ENCODE measurements around the gene PCDHB4.
"Not testable (repeated sequence)": the region's sequence is repeated elsewhere in the genome, so short reads cannot be mapped to it uniquely, and the experiment has no call there.

The PCDHB4 gene

DNA sequence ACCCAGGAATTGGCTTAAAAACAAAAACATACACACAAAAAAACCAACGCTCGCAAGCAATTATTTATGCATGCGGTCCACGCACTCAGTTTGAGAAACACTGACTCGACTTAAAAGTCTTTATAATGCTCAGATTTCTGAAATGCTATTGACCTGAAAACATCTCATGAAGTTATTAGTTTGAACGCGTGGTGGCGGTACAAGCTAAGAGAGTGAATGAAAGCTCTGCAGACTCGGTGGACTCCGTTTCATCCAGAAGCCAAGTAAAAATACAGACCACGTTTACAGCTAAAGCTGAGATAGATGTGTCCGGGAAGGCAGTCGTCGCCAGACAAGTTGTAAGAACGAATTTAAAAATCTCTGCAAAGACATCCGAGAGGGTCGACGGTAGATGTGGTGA lies 28.2 kb downstream of the PCDHB4 start, which contains the start of gene PCDHB6:
Gene PCDHB6, plus strand, starts transcription at position 246 of the 400 bp plus-strand sequence. CDS start 201 bp downstream, outside the sequence.
- no peak within 1 kb of the TSS for H3K4me3 ChIP-seq (ENCODE audit: low read length)
- WGBS (ENCODE audit: insufficient coverage, insufficient read length) = no CpG with 5 or more reads among the region's 18 CpGs
- no peak for DNase-seq (ENCODE audit: low read depth, low spot score)
- H3K36me3 ChIP-seq (ENCODE audit: control insufficient read depth, insufficient read depth, low read length) = no peaks in the 10 kb centered on the region
- no peaks in the 10 kb centered on the region for H3K9me3 ChIP-seq (ENCODE audit: control insufficient read depth, insufficient read depth, low read length)
- no peaks in the 10 kb centered on the region for H3K4me1 ChIP-seq (ENCODE audit: control insufficient read depth, insufficient read depth, low read length)
- H3K27ac ChIP-seq (ENCODE audit: low read length) = no peak within 1 kb of the TSS
- H3K27me3 ChIP-seq (ENCODE audit: control insufficient read depth, insufficient read depth, low read length) = no peaks in the 10 kb centered on the region

DNA sequence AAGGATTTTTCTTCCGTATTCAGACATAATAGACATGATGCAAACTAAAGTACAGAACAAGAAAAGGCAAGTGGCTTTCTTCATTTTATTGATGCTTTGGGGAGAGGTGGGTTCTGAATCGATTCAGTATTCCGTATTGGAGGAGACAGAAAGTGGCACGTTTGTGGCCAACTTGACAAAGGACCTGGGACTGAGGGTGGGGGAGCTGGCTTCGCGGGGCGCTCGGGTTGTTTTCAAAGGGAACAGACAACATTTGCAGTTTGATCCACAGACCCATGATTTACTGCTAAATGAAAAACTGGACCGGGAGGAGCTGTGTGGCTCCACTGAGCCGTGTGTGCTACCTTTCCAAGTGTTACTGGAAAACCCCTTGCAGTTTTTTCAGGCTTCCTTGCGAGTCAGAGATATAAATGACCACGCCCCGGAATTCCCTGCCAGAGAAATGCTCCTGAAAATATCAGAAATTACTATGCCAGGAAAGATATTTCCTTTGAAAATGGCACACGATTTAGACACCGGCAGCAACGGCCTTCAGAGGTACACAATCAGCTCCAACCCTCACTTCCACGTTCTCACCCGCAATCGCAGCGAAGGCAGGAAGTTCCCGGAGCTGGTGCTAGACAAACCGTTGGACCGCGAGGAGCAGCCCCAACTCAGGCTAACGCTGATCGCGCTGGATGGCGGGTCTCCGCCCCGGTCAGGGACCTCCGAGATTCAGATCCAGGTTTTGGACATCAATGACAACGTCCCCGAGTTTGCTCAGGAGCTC lies 28.8 kb downstream of the PCDHB4 start:
- Histone ChIP-seq H3K9me3 (ENCODE audit: control insufficient read depth, insufficient read depth, low read length) (no peaks in the 10 kb centered on the region), H3K36me3 (ENCODE audit: control insufficient read depth, insufficient read depth, low read length) (no peaks in the 10 kb centered on the region), H3K4me3 (ENCODE audit: low read length) (no peak overlapping the region), H3K4me1 (ENCODE audit: control insufficient read depth, insufficient read depth, low read length) (no peaks in the 10 kb centered on the region), H3K27me3 (ENCODE audit: control insufficient read depth, insufficient read depth, low read length) (no peaks in the 10 kb centered on the region), H3K27ac (ENCODE audit: low read length) (no peak overlapping the region)
- DNase-seq (ENCODE audit: low read depth, low spot score) = no peak
- WGBS (ENCODE audit: insufficient coverage, insufficient read length) = no CpG with 5 or more reads among the region's 33 CpGs

DNA sequence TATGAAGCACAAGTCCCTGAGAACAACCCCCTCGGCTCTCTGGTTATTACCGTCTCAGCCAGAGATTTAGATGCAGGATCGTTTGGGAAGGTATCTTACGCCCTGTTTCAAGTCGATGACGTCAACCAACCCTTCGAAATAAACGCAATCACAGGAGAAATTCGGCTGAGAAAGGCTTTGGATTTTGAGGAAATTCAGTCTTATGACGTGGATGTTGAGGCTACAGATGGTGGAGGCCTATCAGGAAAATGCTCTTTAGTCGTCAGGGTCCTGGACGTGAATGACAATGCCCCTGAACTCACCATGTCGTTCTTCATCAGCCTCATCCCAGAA lies 29.3 kb downstream of the PCDHB4 start:
- Histone ChIP-seq H3K27ac (ENCODE audit: low read length) (no peak overlapping the region), H3K27me3 (ENCODE audit: control insufficient read depth, insufficient read depth, low read length) (no peaks in the 10 kb centered on the region), H3K36me3 (ENCODE audit: control insufficient read depth, insufficient read depth, low read length) (no peaks in the 10 kb centered on the region), H3K4me3 (ENCODE audit: low read length) (no peak overlapping the region), H3K4me1 (ENCODE audit: control insufficient read depth, insufficient read depth, low read length) (no peaks in the 10 kb centered on the region), H3K9me3 (ENCODE audit: control insufficient read depth, insufficient read depth, low read length) (no peaks in the 10 kb centered on the region)
- DNase-seq (ENCODE audit: low read depth, low spot score) = no peak
- no CpG with 5 or more reads among the region's 13 CpGs for WGBS (ENCODE audit: insufficient coverage, insufficient read length)

DNA sequence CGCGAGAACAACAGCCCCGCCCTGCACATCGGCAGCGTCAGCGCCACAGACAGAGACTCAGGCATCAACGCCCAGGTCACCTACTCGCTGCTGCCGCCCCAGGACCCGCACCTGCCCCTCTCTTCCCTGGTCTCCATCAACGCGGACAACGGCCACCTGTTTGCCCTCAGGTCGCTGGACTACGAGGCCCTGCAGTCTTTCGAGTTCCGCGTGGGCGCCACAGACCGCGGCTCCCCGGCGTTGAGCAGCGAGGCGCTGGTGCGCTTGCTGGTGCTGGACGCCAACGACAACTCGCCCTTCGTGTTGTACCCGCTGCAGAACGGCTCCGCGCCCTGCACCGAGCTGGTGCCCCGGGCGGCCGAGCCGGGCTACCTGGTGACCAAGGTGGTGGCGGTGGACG lies 30.0 kb downstream of the PCDHB4 start:
- H3K9me3 ChIP-seq (ENCODE audit: control insufficient read depth, insufficient read depth, low read length); DNase-seq (ENCODE audit: low read depth, low spot score); H3K27ac ChIP-seq (ENCODE audit: low read length); H3K36me3 ChIP-seq (ENCODE audit: control insufficient read depth, insufficient read depth, low read length); H3K4me3 ChIP-seq (ENCODE audit: low read length); H3K27me3 ChIP-seq (ENCODE audit: control insufficient read depth, insufficient read depth, low read length); H3K4me1 ChIP-seq (ENCODE audit: control insufficient read depth, insufficient read depth, low read length): not testable (repeated sequence)
- WGBS (ENCODE audit: insufficient coverage, insufficient read length) = no CpG with 5 or more reads among the region's 41 CpGs

DNA sequence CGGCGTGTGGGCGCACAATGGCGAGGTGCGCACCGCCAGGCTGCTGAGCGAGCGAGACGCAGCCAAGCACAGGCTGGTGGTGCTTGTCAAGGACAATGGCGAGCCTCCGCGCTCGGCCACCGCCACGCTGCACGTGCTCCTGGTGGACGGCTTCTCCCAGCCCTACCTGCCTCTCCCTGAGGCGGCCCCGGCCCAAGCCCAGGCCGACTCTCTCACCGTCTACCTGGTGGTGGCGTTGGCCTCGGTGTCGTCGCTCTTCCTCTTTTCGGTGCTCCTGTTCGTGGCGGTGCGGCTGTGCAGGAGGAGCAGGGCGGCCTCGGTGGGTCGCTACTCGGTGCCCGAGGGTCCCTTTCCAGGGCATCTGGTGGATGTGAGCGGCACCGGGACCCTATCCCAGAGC lies 30.5 kb downstream of the PCDHB4 start:
- not testable (repeated sequence) for H3K27me3 ChIP-seq (ENCODE audit: control insufficient read depth, insufficient read depth, low read length); H3K4me3 ChIP-seq (ENCODE audit: low read length); H3K36me3 ChIP-seq (ENCODE audit: control insufficient read depth, insufficient read depth, low read length); H3K9me3 ChIP-seq (ENCODE audit: control insufficient read depth, insufficient read depth, low read length); DNase-seq (ENCODE audit: low read depth, low spot score); H3K27ac ChIP-seq (ENCODE audit: low read length); H3K4me1 ChIP-seq (ENCODE audit: control insufficient read depth, insufficient read depth, low read length)
- no CpG with 5 or more reads among the region's 36 CpGs for WGBS (ENCODE audit: insufficient coverage, insufficient read length)

DNA sequence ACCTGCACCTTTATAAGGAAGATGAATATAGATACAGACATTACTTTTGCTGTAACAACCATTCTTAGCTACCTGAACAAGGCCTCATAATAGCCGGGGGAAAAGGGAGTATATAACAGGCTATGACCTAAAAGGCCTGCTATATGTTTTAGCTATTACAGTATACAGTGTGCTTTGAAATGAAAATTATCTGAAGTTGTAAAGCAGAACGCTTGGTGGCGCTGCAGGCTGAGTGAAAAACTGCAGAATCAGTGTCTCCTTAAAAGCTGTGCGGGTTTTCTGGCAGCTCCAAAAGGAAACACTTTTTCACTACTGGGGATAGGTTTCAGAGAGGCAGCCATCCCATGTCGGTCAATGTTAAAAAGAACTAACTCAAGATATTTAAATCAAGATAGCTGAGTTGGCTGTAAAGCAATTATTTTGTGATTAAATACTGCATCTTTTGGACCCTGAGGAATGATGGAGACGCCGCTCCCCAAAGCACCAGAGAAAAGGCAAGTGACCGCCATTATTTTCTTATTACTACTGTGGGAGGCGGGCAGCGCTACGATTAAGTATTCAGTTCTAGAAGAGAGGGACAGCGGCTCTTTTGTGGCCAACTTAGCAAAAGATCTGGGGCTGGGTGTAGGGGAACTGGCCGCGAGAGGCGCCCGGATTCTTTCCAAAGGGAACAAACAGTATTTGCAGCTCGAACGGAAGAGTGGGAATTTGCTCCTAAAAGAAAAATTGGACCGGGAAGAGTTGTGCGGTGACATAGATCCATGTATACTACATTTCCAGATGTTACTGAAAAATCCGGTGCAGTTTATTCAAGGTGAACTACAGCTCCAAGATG lies 34.1 kb downstream of the PCDHB4 start:
- H3K4me3 ChIP-seq (ENCODE audit: low read length) = no peak overlapping the region
- no CpG with 5 or more reads among the region's 21 CpGs for WGBS (ENCODE audit: insufficient coverage, insufficient read length)
- no peaks in the 10 kb centered on the region for H3K36me3 ChIP-seq (ENCODE audit: control insufficient read depth, insufficient read depth, low read length)
- H3K27ac ChIP-seq (ENCODE audit: low read length) = no peak overlapping the region
- no peaks in the 10 kb centered on the region for H3K27me3 ChIP-seq (ENCODE audit: control insufficient read depth, insufficient read depth, low read length)
- H3K4me1 ChIP-seq (ENCODE audit: control insufficient read depth, insufficient read depth, low read length) = no peaks in the 10 kb centered on the region
- no peak for DNase-seq (ENCODE audit: low read depth, low spot score)
- no peaks in the 10 kb centered on the region for H3K9me3 ChIP-seq (ENCODE audit: control insufficient read depth, insufficient read depth, low read length)

DNA sequence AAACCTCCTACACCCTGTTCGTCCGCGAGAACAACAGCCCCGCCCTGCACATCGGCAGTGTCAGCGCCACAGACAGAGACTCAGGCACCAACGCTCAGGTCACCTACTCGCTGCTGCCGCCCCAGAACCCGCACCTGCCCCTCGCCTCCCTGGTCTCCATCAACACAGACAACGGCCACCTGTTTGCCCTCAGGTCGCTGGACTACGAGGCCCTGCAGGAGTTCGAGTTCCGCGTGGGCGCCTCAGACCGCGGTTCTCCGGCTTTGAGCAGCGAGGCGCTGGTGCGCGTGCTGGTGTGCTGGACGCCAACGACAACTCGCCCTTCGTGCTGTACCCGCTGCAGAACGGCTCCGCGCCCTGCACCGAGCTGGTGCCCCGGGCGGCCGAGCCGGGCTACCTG lies 35.7 kb downstream of the PCDHB4 start:
- not testable (repeated sequence) for H3K27me3 ChIP-seq (ENCODE audit: control insufficient read depth, insufficient read depth, low read length); H3K9me3 ChIP-seq (ENCODE audit: control insufficient read depth, insufficient read depth, low read length); H3K36me3 ChIP-seq (ENCODE audit: control insufficient read depth, insufficient read depth, low read length); H3K4me3 ChIP-seq (ENCODE audit: low read length); DNase-seq (ENCODE audit: low read depth, low spot score); H3K27ac ChIP-seq (ENCODE audit: low read length); H3K4me1 ChIP-seq (ENCODE audit: control insufficient read depth, insufficient read depth, low read length)
- WGBS (ENCODE audit: insufficient coverage, insufficient read length) = no CpG with 5 or more reads among the region's 38 CpGs

DNA sequence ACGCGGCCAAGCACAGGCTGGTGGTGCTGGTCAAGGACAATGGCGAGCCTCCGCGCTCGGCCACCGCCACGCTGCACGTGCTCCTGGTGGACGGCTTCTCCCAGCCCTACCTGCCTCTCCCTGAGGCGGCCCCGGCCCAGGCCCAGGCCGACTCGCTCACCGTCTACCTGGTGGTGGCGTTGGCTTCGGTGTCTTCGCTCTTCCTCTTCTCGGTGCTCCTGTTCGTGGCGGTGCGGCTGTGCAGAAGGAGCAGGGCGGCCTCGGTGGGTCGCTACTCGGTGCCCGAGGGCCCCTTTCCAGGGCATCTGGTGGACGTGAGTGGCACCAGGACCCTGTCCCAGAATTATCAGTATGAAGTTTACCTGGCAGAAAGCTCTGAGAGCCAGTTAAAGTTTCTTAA lies 36.3 kb downstream of the PCDHB4 start:
- H3K4me1 ChIP-seq (ENCODE audit: control insufficient read depth, insufficient read depth, low read length); H3K27me3 ChIP-seq (ENCODE audit: control insufficient read depth, insufficient read depth, low read length); H3K27ac ChIP-seq (ENCODE audit: low read length); H3K36me3 ChIP-seq (ENCODE audit: control insufficient read depth, insufficient read depth, low read length); H3K9me3 ChIP-seq (ENCODE audit: control insufficient read depth, insufficient read depth, low read length); H3K4me3 ChIP-seq (ENCODE audit: low read length); DNase-seq (ENCODE audit: low read depth, low spot score): not testable (repeated sequence)
- WGBS (ENCODE audit: insufficient coverage, insufficient read length) = no CpG with 5 or more reads among the region's 28 CpGs

DNA sequence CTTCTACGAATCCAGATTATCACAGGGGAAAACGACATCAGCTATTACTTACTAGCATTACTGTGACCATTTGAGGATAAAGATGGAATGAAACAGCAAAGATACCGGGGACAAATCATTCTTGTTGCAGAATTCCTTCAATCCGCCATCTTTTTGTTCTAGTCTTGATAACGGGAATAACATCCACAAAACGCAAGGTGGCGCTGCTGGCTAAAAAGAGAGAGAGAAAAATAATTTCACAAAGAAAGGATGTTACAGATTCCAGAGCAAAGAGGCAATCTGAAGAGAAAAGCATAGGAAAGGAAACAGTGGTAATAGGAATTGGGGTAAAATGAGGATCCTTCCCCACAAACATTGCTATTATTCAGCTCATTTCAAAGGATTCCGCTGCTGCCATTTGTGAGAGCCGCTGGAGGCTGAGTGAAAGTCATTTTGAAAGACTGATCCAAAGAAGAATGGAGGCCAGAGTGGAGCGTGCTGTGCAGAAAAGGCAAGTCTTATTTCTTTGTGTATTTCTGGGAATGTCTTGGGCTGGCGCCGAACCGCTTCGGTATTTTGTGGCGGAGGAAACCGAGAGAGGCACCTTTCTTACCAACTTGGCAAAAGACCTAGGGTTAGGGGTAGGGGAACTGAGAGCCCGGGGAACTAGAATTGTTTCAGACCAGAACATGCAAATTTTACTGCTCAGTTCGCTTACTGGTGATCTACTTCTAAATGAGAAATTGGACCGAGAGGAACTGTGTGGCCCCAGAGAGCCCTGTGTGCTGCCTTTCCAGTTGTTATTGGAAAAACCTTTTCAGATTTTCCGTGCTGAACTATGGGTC lies 51.0 kb downstream of the PCDHB4 start, which contains the start of gene PCDHB7:
Gene PCDHB7, plus strand, starts transcription at position 264 of the 824 bp plus-strand sequence. Its CDS starts 192 bp downstream, at position 456.
- H3K4me3 ChIP-seq (ENCODE audit: low read length) = no peak within 1 kb of the TSS
- WGBS (ENCODE audit: insufficient coverage, insufficient read length) = no CpG with 5 or more reads among the region's 20 CpGs
- H3K36me3 ChIP-seq (ENCODE audit: control insufficient read depth, insufficient read depth, low read length) = no peaks in the 10 kb centered on the region
- no peaks in the 10 kb centered on the region for H3K27me3 ChIP-seq (ENCODE audit: control insufficient read depth, insufficient read depth, low read length)
- DNase-seq (ENCODE audit: low read depth, low spot score) = peak; percentile 50
- no peak within 1 kb of the TSS for H3K27ac ChIP-seq (ENCODE audit: low read length)
- H3K4me1 ChIP-seq (ENCODE audit: control insufficient read depth, insufficient read depth, low read length) = no peaks in the 10 kb centered on the region
- no peaks in the 10 kb centered on the region for H3K9me3 ChIP-seq (ENCODE audit: control insufficient read depth, insufficient read depth, low read length)

Data from iPS DF 6.9 (cell line).